Measurements from ENCODE around the gene ACTR3. TPM values are rescaled to one million over a fixed set of nuclear protein-coding genes. Genes with fewer than 3 reads are reported as not detected.

The ACTR3 gene
- total and polyA plus RNA-seq, 2 of the 8 experiments (the other 6 are each of a cell fraction or from before 2014, with no cell fraction given): 51.7 to 184 TPM

DNA sequence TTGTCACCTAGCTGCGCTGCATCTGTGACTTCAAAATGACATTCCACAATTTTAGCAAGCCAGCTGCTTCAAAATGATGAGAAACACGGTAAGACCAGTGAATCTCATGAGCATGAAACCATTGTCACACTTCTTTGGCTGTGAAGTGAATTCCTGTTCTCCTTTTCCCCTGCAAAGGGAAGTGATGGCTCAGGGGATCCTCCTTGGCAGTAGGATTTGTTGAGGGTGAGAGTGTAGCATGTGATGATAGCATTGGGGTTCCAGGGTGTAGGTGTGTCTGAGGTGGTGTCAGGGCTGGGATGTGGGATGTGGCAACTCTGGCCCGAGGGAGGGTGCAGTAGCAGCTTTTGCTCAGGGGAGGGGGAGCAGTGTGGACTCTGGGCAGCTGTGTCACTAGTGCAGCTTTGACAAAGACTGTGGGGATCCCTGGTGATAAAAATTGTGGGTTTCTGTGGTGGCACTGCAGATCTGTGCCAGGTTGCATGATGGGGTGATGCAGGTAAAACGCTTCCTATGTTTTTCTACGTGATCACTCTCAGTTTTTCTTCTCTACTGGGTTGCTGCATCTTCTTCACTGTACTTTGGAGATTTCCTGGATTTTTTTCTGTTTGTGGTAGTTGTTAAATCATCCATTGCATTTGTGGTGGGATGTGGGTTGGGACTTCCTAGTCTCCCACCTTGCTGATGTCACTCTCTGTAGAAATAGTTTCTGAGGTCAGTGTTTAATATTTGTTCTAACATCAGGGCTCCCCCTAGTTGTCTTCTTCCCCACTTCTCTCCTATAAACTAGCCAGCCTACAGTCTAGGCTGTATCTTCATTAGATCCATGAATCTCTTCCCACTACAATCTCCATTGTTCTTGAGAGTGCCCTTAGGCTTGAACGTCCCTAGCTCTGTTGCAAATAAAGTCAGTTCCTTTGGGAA, 107.0 kb downstream of the ACTR3 start (continued):
- TF ChIP-seq SIN3A (conservative IDR thresholded peaks at IDR 0.05 in 1 of 2, IDR thresholded peaks at IDR 0.05 in 1 of 2; ENCODE audit: low read depth in 1 of 2, low read length in 2 of 2): no peak
- no peak for TF ChIP-seq GTF2F1 (IDR thresholded peaks at IDR 0.05; ENCODE audit: borderline replicate concordance, low read depth, low read length)
- TF ChIP-seq, protein P1, sequence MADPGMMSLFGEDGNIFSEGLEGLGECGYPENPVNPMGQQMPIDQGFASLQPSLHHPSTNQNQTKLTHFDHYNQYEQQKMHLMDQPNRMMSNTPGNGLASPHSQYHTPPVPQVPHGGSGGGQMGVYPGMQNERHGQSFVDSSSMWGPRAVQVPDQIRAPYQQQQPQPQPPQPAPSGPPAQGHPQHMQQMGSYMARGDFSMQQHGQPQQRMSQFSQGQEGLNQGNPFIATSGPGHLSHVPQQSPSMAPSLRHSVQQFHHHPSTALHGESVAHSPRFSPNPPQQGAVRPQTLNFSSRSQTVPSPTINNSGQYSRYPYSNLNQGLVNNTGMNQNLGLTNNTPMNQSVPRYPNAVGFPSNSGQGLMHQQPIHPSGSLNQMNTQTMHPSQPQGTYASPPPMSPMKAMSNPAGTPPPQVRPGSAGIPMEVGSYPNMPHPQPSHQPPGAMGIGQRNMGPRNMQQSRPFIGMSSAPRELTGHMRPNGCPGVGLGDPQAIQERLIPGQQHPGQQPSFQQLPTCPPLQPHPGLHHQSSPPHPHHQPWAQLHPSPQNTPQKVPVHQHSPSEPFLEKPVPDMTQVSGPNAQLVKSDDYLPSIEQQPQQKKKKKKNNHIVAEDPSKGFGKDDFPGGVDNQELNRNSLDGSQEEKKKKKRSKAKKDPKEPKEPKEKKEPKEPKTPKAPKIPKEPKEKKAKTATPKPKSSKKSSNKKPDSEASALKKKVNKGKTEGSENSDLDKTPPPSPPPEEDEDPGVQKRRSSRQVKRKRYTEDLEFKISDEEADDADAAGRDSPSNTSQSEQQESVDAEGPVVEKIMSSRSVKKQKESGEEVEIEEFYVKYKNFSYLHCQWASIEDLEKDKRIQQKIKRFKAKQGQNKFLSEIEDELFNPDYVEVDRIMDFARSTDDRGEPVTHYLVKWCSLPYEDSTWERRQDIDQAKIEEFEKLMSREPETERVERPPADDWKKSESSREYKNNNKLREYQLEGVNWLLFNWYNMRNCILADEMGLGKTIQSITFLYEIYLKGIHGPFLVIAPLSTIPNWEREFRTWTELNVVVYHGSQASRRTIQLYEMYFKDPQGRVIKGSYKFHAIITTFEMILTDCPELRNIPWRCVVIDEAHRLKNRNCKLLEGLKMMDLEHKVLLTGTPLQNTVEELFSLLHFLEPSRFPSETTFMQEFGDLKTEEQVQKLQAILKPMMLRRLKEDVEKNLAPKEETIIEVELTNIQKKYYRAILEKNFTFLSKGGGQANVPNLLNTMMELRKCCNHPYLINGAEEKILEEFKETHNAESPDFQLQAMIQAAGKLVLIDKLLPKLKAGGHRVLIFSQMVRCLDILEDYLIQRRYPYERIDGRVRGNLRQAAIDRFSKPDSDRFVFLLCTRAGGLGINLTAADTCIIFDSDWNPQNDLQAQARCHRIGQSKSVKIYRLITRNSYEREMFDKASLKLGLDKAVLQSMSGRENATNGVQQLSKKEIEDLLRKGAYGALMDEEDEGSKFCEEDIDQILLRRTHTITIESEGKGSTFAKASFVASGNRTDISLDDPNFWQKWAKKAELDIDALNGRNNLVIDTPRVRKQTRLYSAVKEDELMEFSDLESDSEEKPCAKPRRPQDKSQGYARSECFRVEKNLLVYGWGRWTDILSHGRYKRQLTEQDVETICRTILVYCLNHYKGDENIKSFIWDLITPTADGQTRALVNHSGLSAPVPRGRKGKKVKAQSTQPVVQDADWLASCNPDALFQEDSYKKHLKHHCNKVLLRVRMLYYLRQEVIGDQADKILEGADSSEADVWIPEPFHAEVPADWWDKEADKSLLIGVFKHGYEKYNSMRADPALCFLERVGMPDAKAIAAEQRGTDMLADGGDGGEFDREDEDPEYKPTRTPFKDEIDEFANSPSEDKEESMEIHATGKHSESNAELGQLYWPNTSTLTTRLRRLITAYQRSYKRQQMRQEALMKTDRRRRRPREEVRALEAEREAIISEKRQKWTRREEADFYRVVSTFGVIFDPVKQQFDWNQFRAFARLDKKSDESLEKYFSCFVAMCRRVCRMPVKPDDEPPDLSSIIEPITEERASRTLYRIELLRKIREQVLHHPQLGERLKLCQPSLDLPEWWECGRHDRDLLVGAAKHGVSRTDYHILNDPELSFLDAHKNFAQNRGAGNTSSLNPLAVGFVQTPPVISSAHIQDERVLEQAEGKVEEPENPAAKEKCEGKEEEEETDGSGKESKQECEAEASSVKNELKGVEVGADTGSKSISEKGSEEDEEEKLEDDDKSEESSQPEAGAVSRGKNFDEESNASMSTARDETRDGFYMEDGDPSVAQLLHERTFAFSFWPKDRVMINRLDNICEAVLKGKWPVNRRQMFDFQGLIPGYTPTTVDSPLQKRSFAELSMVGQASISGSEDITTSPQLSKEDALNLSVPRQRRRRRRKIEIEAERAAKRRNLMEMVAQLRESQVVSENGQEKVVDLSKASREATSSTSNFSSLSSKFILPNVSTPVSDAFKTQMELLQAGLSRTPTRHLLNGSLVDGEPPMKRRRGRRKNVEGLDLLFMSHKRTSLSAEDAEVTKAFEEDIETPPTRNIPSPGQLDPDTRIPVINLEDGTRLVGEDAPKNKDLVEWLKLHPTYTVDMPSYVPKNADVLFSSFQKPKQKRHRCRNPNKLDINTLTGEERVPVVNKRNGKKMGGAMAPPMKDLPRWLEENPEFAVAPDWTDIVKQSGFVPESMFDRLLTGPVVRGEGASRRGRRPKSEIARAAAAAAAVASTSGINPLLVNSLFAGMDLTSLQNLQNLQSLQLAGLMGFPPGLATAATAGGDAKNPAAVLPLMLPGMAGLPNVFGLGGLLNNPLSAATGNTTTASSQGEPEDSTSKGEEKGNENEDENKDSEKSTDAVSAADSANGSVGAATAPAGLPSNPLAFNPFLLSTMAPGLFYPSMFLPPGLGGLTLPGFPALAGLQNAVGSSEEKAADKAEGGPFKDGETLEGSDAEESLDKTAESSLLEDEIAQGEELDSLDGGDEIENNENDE (IDR thresholded peaks at IDR 0.05; ENCODE audit: insufficient replicate concordance, low read length): no peak
- TF ChIP-seq, protein P2, sequence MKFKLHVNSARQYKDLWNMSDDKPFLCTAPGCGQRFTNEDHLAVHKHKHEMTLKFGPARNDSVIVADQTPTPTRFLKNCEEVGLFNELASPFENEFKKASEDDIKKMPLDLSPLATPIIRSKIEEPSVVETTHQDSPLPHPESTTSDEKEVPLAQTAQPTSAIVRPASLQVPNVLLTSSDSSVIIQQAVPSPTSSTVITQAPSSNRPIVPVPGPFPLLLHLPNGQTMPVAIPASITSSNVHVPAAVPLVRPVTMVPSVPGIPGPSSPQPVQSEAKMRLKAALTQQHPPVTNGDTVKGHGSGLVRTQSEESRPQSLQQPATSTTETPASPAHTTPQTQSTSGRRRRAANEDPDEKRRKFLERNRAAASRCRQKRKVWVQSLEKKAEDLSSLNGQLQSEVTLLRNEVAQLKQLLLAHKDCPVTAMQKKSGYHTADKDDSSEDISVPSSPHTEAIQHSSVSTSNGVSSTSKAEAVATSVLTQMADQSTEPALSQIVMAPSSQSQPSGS (IDR thresholded peaks at IDR 0.05; ENCODE audit: low read length): no peak
- no peak for TF ChIP-seq CREB1 (IDR thresholded peaks at IDR 0.05)
- no peak for TF ChIP-seq RAD21 (IDR thresholded peaks at IDR 0.05 in 1 of 2, conservative IDR thresholded peaks at IDR 0.05 in 1 of 2; ENCODE audit: low read depth in 2 of 2, low read length in 2 of 2)
- TF ChIP-seq RBBP5 (IDR thresholded peaks at IDR 0.05; ENCODE audit: borderline replicate concordance, low read depth, low read length): no peak
